SU-DHL-6 (cell line): Measurements from ENCODE around the gene MRPL55.

ENCODE experiments used
- H2AFZ ChIP-seq: fragments of 200-600 bp; sonication (generic); 2 replicates; pipeline ENCODE4 v1.6.1; 2014; ENCODE audit warnings: low read depth, mild to moderate bottlenecking, moderate library complexity, mixed read lengths, antibody characterized with exemption, low read length; ENCODE audit not compliant: severe bottlenecking
- H3F3A ChIP-seq: fragments of 200-600 bp; shearing (Covaris generic); 2 replicates; pipeline ENCODE4 v1.6.0; 2016; ENCODE audit warnings: antibody characterized with exemption, mild to moderate bottlenecking; ENCODE audit not compliant: insufficient read depth
- H3K27ac ChIP-seq: fragments of 200-600 bp; sonication (generic); 2 replicates; pipeline ENCODE4 v1.5.1; 2016; ENCODE audit warnings: low read depth, mild to moderate bottlenecking, low read length, moderate library complexity, mixed read lengths
- H3K27me3 ChIP-seq: fragments of 200-600 bp; sonication (generic), shearing (Covaris generic); 2 replicates; pipeline ENCODE4 v1.6.0; 2014; ENCODE audit warnings: mild to moderate bottlenecking, low read length
- H3K36me3 ChIP-seq: fragments of 200-600 bp; sonication (generic); 2 replicates; pipeline ENCODE4 v1.6.1; 2014; ENCODE audit warnings: mild to moderate bottlenecking, low read length, mixed read lengths
- H3K4me2 ChIP-seq: fragments of 300-600, 200-600 bp; shearing (Covaris generic), sonication (generic); 2 replicates; pipeline ENCODE4 v1.6.0; 2014; ENCODE audit warnings: low read length, low read depth, mild to moderate bottlenecking; ENCODE audit not compliant: poor library complexity, severe bottlenecking
- H3K4me3 ChIP-seq: fragments of 200-600 bp; sonication (generic); 2 replicates; pipeline ENCODE4 v1.5.1; 2014; ENCODE audit warnings: antibody characterized with exemption, low read length, mild to moderate bottlenecking, mixed read lengths; ENCODE audit not compliant: insufficient read depth, poor library complexity, severe bottlenecking
- H3K79me2 ChIP-seq: fragments of 200-600 bp; sonication (generic); 2 replicates; pipeline ENCODE4 v1.6.1; 2014; ENCODE audit warnings: mild to moderate bottlenecking, low read length, moderate library complexity; ENCODE audit not compliant: insufficient read depth
- H3K9ac ChIP-seq: fragments of 200-600 bp; sonication (generic); 2 replicates; pipeline ENCODE4 v1.7.0; 2014; ENCODE audit warnings: mild to moderate bottlenecking, low read length
- H3K9me2 ChIP-seq: fragments of 200-600 bp; sonication (generic); replicated peaks from 2 replicates; pipeline ENCODE4 v1.6.1; 2014; ENCODE audit warnings: low read length; ENCODE audit not compliant: insufficient read depth
- H3K9me3 ChIP-seq: fragments of 200-600 bp; sonication (generic); 2 replicates; pipeline ENCODE4 v1.6.1; 2014; ENCODE audit warnings: low read length, mixed read lengths; ENCODE audit not compliant: insufficient read depth
- H4K20me1 ChIP-seq: fragments of 200-600 bp; sonication (generic); 2 replicates; pipeline ENCODE4 v1.6.1; 2014; ENCODE audit warnings: low read depth, mild to moderate bottlenecking, antibody characterized with exemption, low read length, moderate library complexity, mixed read lengths
- CTCF ChIP-seq: fragments of 200-600 bp; sonication (generic); IDR thresholded peaks from one replicate; pipeline ENCODE4 v1.5.1; 2017; ENCODE audit warnings: antibody characterized with exemption, mild to moderate bottlenecking, low read length, moderate library complexity; ENCODE audit not compliant: insufficient read depth, poor library complexity, severe bottlenecking
- EZH2phosphoT487 ChIP-seq: fragments of 200-600 bp; sonication (generic), shearing (Covaris generic); conservative IDR thresholded peaks from 2 replicates; pipeline ENCODE4 v1.6.1; 2018; ENCODE audit warnings: mild to moderate bottlenecking, antibody characterized with exemption, low read length, moderate library complexity, mixed read lengths

MRPL55 gene

GRCh38 chr1:228071839-228072657 lies 37.1 kb downstream of the MRPL55 start:
- Histone ChIP-seq H3K27ac (no peak overlapping the region), H4K20me1 (no peaks in the 10 kb centered on the region), H2AFZ (no peak overlapping the region), H3K36me3 (no peaks in the 10 kb centered on the region), H3K4me3 (no peak overlapping the region), H3K9ac (no peak overlapping the region), H3F3A (no peaks in the 10 kb centered on the region), H3K9me2 (no peaks in the 10 kb centered on the region), H3K27me3 (no peaks in the 10 kb centered on the region), H3K4me2 (no peak overlapping the region), H3K79me2 (no peaks in the 10 kb centered on the region), H3K9me3 (no peaks in the 10 kb centered on the region)
- TF ChIP-seq EZH2phosphoT487 (no peak), CTCF (no peak)

- H4K20me1 ChIP-seq: no peaks in the 10 kb centered on the region
- no peaks in the 10 kb centered on the region for H3K27me3 ChIP-seq
These were observed 38.2 kb downstream of the MRPL55 start for GRCh38 chr1:228070851-228071250.

GRCh38 chr1:228070173-228070572 lies 38.9 kb downstream of the MRPL55 start:
- H3K27me3 ChIP-seq: no peaks in the 10 kb centered on the region
- TF ChIP-seq CTCF: no peak

More at GRCh38 chr1:228070851-228071250, 38.2 kb downstream of the MRPL55 start:
- H3K4me3 ChIP-seq: no peak overlapping the region
- no peaks in the 10 kb centered on the region for H3F3A ChIP-seq
- no peaks in the 10 kb centered on the region for H3K9me2 ChIP-seq
- H3K9me3 ChIP-seq: no peaks in the 10 kb centered on the region
- no peak overlapping the region for H3K27ac ChIP-seq
- no peak for TF ChIP-seq EZH2phosphoT487
- TF ChIP-seq CTCF: no peak
- H2AFZ ChIP-seq: no peak overlapping the region
- no peaks in the 10 kb centered on the region for H3K79me2 ChIP-seq
- no peaks in the 10 kb centered on the region for H3K36me3 ChIP-seq
- H3K9ac ChIP-seq: no peak overlapping the region
- H3K4me2 ChIP-seq: no peak overlapping the region

More at GRCh38 chr1:228070173-228070572, 38.9 kb downstream of the MRPL55 start:
- no peak overlapping the region for H3K27ac ChIP-seq
- H2AFZ ChIP-seq: no peak overlapping the region
- no peaks in the 10 kb centered on the region for H3K9me3 ChIP-seq
- H3K9me2 ChIP-seq: no peaks in the 10 kb centered on the region
- no peaks in the 10 kb centered on the region for H3K36me3 ChIP-seq
- no peak overlapping the region for H3K9ac ChIP-seq
- no peaks in the 10 kb centered on the region for H4K20me1 ChIP-seq
- H3K4me3 ChIP-seq: no peak overlapping the region
- no peaks in the 10 kb centered on the region for H3F3A ChIP-seq
- H3K79me2 ChIP-seq: no peaks in the 10 kb centered on the region
- no peak overlapping the region for H3K4me2 ChIP-seq
